ENCODE data around the gene CDC14B.

The CDC14B gene

GRCh38 chr9:96497117-96497399 lies 122.6 kb downstream of the CDC14B start:
- Histone ChIP-seq H4K91ac (ENCODE audit: low read depth, low read length) (no peak overlapping the region), H2BK120ac (ENCODE audit: insufficient read depth, low read length, poor library complexity) (no peak overlapping the region), H2AK5ac (ENCODE audit: low read length) (no peak overlapping the region), H4K8ac (ENCODE audit: low read depth, low read length) (no peak overlapping the region), H3K79me1 (ENCODE audit: low read length) (no peaks in the 10 kb centered on the region), H3K36me3 (ENCODE audit: control insufficient read depth in 1 of 2, insufficient read depth in 2 of 2, low read length in 2 of 2) (peaks cover 16 to 25% of the 10 kb centered on the region in 2 experiments), H3K14ac (ENCODE audit: low read length) (no peak overlapping the region), H3K4ac (ENCODE audit: low read depth, low read length) (no peak overlapping the region), H3K79me2 (ENCODE audit: control insufficient read depth, insufficient read depth, low read length, poor library complexity) (no peaks in the 10 kb centered on the region), H3K23ac (ENCODE audit: low read length) (no peak overlapping the region), H3K27ac (ENCODE audit: low read depth, low read length) (no peak overlapping the region), H3K4me3 (ENCODE audit: low read depth, low read length) (no peak overlapping the region), H3K4me1 (ENCODE audit: control insufficient read depth in 1 of 2, insufficient read depth in 2 of 2, low read length in 2 of 2) (peaks cover 3 to 4% of the 10 kb centered on the region in 2 experiments), H3K4me2 (ENCODE audit: low read length) (no peak overlapping the region), H3K9me3 (ENCODE audit: insufficient read depth, low read depth, low read length) (no peaks in the 10 kb centered on the region), H4K12ac (ENCODE audit: low read depth, low read length) (no peak overlapping the region), H3K18ac (ENCODE audit: low read length) (no peak overlapping the region), H2BK5ac (ENCODE audit: low read depth, low read length, poor library complexity) (no peak overlapping the region), H3K27me3 (ENCODE audit: insufficient read depth, low read length) (no peaks in the 10 kb centered on the region), H2BK12ac (ENCODE audit: low read length) (no peak overlapping the region), H2AFZ (ENCODE audit: insufficient read depth, low read length, poor library complexity) (no peak overlapping the region), H3K9ac (ENCODE audit: low read length) (no peak overlapping the region)
- DNase-seq = no peak
- WGBS (ENCODE audit: extremely low coverage, insufficient coverage, insufficient read length) = no CpG with 5 or more reads among the region's 17 CpGs

- H3K14ac ChIP-seq (ENCODE audit: low read length) = no peak overlapping the region
- H3K36me3 ChIP-seq (ENCODE audit: control insufficient read depth in 1 of 2, insufficient read depth in 2 of 2, low read length in 2 of 2) = peaks cover 21 to 29% of the 10 kb centered on the region in 2 experiments
- no peak overlapping the region for H3K9ac ChIP-seq (ENCODE audit: low read length)
- H3K4me3 ChIP-seq (ENCODE audit: low read depth, low read length) = no peak overlapping the region
- DNase-seq = no peak
- H2AK5ac ChIP-seq (ENCODE audit: low read length) = no peak overlapping the region
- H4K8ac ChIP-seq (ENCODE audit: low read depth, low read length) = no peak overlapping the region
- WGBS (ENCODE audit: extremely low coverage, insufficient coverage, insufficient read length) = no CpG with 5 or more reads among the region's 55 CpGs
- H3K4me1 ChIP-seq (ENCODE audit: control insufficient read depth in 1 of 2, insufficient read depth in 2 of 2, low read length in 2 of 2) = peaks cover 3 to 4% of the 10 kb centered on the region in 2 experiments
- no peak overlapping the region for H4K91ac ChIP-seq (ENCODE audit: low read depth, low read length)
- H3K18ac ChIP-seq (ENCODE audit: low read length) = no peak overlapping the region
- no peak overlapping the region for H2BK12ac ChIP-seq (ENCODE audit: low read length)
- no peak overlapping the region for H2BK120ac ChIP-seq (ENCODE audit: insufficient read depth, low read length, poor library complexity)
- no peaks in the 10 kb centered on the region for H3K79me2 ChIP-seq (ENCODE audit: control insufficient read depth, insufficient read depth, low read length, poor library complexity)
- H4K12ac ChIP-seq (ENCODE audit: low read depth, low read length) = no peak overlapping the region
- no peak overlapping the region for H2BK5ac ChIP-seq (ENCODE audit: low read depth, low read length, poor library complexity)
- no peak overlapping the region for H3K4me2 ChIP-seq (ENCODE audit: low read length)
- no peaks in the 10 kb centered on the region for H3K27me3 ChIP-seq (ENCODE audit: insufficient read depth, low read length)
- no peak overlapping the region for H2AFZ ChIP-seq (ENCODE audit: insufficient read depth, low read length, poor library complexity)
- H3K23ac ChIP-seq (ENCODE audit: low read length) = no peak overlapping the region
- no peak overlapping the region for H3K4ac ChIP-seq (ENCODE audit: low read depth, low read length)
- H3K27ac ChIP-seq (ENCODE audit: low read depth, low read length) = no peak overlapping the region
- H3K79me1 ChIP-seq (ENCODE audit: low read length) = no peaks in the 10 kb centered on the region
- no peaks in the 10 kb centered on the region for H3K9me3 ChIP-seq (ENCODE audit: insufficient read depth, low read depth, low read length)
Measured at GRCh38 chr9:96496368-96497116, 123.1 kb downstream of the CDC14B start.

- Histone ChIP-seq H2BK120ac (ENCODE audit: insufficient read depth, low read length, poor library complexity) (no peak overlapping the region), H3K4me2 (ENCODE audit: low read length) (no peak overlapping the region), H4K12ac (ENCODE audit: low read depth, low read length) (no peak overlapping the region), H3K23ac (ENCODE audit: low read length) (no peak overlapping the region), H2AFZ (ENCODE audit: insufficient read depth, low read length, poor library complexity) (no peak overlapping the region), H3K79me2 (ENCODE audit: control insufficient read depth, insufficient read depth, low read length, poor library complexity) (no peaks in the 10 kb centered on the region), H2BK12ac (ENCODE audit: low read length) (no peak overlapping the region), H4K8ac (ENCODE audit: low read depth, low read length) (no peak overlapping the region), H4K91ac (ENCODE audit: low read depth, low read length) (no peak overlapping the region), H2AK5ac (ENCODE audit: low read length) (no peak overlapping the region), H3K14ac (ENCODE audit: low read length) (no peak overlapping the region), H3K4ac (ENCODE audit: low read depth, low read length) (no peak overlapping the region), H3K27me3 (ENCODE audit: insufficient read depth, low read length) (no peaks in the 10 kb centered on the region), H3K4me3 (ENCODE audit: low read depth, low read length) (no peak overlapping the region), H2BK5ac (ENCODE audit: low read depth, low read length, poor library complexity) (no peak overlapping the region), H3K18ac (ENCODE audit: low read length) (no peak overlapping the region), H3K79me1 (ENCODE audit: low read length) (no peaks in the 10 kb centered on the region), H3K4me1 (ENCODE audit: control insufficient read depth in 1 of 2, insufficient read depth in 2 of 2, low read length in 2 of 2) (peaks cover 0 to 3% of the 10 kb centered on the region in 2 experiments), H3K36me3 (ENCODE audit: control insufficient read depth in 1 of 2, insufficient read depth in 2 of 2, low read length in 2 of 2) (peaks cover 29 to 31% of the 10 kb centered on the region in 2 experiments), H3K27ac (ENCODE audit: low read depth, low read length) (no peak overlapping the region), H3K9ac (ENCODE audit: low read length) (no peak overlapping the region), H3K9me3 (ENCODE audit: insufficient read depth, low read depth, low read length) (no peaks in the 10 kb centered on the region)
- DNase-seq = peak; percentile 72 to 78
- no CpG with 5 or more reads among the region's 11 CpGs for WGBS (ENCODE audit: extremely low coverage, insufficient coverage, insufficient read length)
Measured at GRCh38 chr9:96495341-96495740, 124.3 kb downstream of the CDC14B start.

- Histone ChIP-seq H2BK120ac (ENCODE audit: insufficient read depth, low read length, poor library complexity) (no peak overlapping the region), H3K4me2 (ENCODE audit: low read length) (no peak overlapping the region), H4K12ac (ENCODE audit: low read depth, low read length) (no peak overlapping the region), H3K79me1 (ENCODE audit: low read length) (no peaks in the 10 kb centered on the region), H3K79me2 (ENCODE audit: control insufficient read depth, insufficient read depth, low read length, poor library complexity) (no peaks in the 10 kb centered on the region), H4K91ac (ENCODE audit: low read depth, low read length) (no peak overlapping the region), H2AK5ac (ENCODE audit: low read length) (no peak overlapping the region), H3K27ac (ENCODE audit: low read depth, low read length) (no peak overlapping the region), H4K8ac (ENCODE audit: low read depth, low read length) (no peak overlapping the region), H3K4ac (ENCODE audit: low read depth, low read length) (no peak overlapping the region), H2BK5ac (ENCODE audit: low read depth, low read length, poor library complexity) (no peak overlapping the region), H3K14ac (ENCODE audit: low read length) (no peak overlapping the region), H3K23ac (ENCODE audit: low read length) (no peak overlapping the region), H2AFZ (ENCODE audit: insufficient read depth, low read length, poor library complexity) (no peak overlapping the region), H3K27me3 (ENCODE audit: insufficient read depth, low read length) (no peaks in the 10 kb centered on the region), H3K36me3 (ENCODE audit: control insufficient read depth in 1 of 2, insufficient read depth in 2 of 2, low read length in 2 of 2) (peaks cover 34 to 36% of the 10 kb centered on the region in 2 experiments), H3K18ac (ENCODE audit: low read length) (no peak overlapping the region), H2BK12ac (ENCODE audit: low read length) (no peak overlapping the region), H3K4me3 (ENCODE audit: low read depth, low read length) (no peak overlapping the region), H3K9ac (ENCODE audit: low read length) (no peak overlapping the region), H3K9me3 (ENCODE audit: insufficient read depth, low read depth, low read length) (no peaks in the 10 kb centered on the region), H3K4me1 (ENCODE audit: control insufficient read depth in 1 of 2, insufficient read depth in 2 of 2, low read length in 2 of 2) (peaks cover 0 to 3% of the 10 kb centered on the region in 2 experiments)
- DNase-seq = peak in 1 of 2 donors; percentile 7
- 100% methylated on average over 3 of the region's 8 CpGs for WGBS (ENCODE audit: extremely low coverage, insufficient coverage, insufficient read length)
Measured at GRCh38 chr9:96494215-96494800, 125.3 kb downstream of the CDC14B start.
